NK-92 (cell line): ENCODE data around the gene SMIM29.
"Not testable (repeated sequence)": the region's sequence is repeated elsewhere in the genome, so short reads cannot be mapped to it uniquely, and the experiment has no call there.

Experiments used
- DNase-seq: peaks from one replicate; lab custom pipeline; 2025; ENCODE audit not compliant: unreplicated experiment; lab: John Stamatoyannopoulos, UW

Gene SMIM29

DNA sequence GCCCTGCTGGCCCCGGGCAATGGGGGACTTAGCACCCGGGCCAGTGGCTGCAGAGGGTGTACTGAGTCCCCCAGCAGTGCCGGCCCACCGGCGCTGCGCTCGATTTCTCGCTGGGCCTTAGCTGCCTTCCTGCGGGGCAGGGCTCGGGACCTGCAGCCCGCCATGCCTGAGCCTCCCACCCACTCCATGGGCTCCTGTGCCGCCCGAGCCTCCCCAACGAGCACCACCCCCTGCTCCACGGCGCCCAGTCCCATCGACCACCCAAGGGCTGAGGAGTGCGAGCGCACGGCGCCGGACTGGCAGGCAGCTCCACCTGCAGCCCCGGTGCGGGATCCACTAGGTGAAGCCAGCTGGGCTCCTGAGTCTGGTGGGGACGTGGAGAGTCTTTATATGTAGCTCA, 20.3 kb upstream of the SMIM29 start:
- not testable (repeated sequence) for DNase-seq

DNA sequence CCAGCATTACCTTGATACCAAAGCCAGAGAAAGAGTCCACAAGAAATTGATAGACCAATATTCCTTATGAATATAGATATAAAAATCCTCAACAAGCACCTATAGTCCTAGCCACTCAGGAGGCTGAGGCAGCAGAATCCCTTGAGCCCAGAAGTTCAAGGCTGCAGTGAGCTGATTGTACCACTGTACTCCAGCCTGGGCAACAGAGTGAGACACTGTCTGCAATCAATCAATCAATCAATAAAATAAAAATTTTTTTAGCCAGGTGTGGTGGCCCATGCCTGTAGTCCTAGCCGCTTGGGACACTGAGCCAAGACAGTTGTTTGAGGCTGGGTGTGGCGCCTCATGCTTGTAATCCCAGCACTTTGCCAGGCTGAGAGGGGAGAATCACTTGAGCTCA, 18.9 kb upstream of the SMIM29 start:
- DNase-seq: no peak

DNA sequence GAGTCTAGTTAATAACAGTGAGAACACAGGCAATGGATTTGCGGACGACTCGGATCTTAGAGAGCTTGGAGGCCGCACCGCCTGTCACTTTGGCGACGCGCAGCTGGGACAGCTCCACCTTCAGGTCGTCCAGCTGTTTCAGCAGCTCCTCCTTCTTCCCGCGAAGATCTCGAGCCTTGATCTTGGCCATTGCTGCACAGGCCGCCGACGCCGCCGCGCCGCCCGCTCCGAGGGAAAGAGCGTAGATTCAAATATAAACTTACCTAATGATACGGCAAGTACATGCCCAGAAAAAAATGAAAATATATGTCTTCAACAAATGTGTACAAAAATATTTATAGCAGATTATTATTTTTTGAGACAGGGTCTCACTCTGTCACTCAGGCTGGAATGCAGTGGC, 14.7 kb upstream of the SMIM29 start:
- not testable (repeated sequence) for DNase-seq

DNA sequence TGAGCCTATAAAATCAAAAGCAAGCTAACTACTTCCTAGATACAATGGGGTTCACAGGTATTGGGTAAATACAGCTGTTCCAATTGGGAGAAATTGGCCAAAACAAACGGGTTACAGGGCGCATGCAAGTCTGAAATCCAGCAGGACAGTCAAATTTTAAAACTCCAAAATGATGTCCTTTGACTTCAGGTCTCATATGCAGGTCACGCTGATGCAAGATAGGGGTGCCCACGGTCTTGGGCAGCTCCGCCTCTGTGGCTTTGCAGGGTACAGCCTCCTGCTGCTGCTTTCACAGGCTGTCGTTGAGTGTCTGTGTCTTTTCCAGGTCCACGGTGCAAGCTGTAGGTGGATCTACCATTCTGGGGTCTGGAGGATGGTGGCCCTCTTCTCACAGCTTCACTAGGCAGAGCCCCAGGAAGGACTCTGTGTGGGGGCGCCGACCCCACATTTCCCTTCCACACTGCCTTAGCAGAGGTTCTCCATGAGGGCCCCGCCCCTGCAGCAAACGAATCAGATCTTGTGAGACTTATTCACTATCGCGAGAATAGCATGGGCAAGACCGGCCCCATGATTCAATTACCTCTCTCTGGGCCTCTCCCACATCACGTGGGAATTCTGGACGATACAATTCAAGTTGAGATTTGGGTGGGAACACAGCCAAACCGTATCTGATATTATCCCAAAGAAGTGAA, 11.9 kb upstream of the SMIM29 start:
- no peak for DNase-seq

DNA sequence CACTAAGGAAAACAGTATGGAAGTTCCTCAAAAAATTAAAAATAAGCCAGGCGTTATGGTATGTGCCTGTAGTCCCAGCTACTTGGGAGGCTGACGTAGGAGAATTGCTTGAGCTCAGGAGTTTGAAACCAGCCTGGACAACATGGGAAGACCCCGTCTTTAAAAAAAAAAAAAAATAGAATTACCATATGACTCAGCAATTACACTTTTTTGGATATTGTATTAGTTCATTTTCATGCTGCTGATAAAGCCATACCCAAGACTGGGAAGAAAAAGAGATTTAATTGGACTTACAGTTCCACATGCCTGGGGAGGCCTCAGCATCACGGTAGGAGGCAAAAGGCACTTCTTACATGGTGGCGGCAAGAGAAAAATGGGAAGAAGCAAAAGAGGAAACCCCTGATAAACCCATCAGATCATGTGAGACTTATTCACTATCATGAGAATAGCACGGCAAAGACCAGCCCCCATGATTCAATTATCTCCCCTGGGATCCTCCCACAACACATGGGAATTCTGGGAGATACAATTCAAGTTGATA, 10.8 kb upstream of the SMIM29 start:
- no peak for DNase-seq

DNA sequence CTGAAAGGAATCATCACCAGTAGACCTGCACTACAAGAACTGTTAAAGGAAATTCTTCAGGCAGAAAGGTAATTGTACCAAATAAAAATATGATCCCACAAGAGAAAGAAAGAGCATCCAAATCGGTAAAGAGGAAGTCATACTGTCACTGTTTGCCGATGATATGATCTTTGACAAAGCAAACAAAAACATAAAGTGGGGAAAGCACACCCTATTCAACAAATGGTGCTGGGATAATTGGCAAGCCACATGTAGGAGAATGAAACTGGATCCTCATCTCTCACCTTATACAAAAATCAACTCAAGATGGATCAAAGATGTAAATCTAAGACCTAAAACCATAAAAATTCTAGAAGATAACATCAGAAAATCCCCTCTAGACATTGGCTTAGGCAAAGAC, 3.6 kb upstream of the SMIM29 start:
- not testable (repeated sequence) for DNase-seq

DNA sequence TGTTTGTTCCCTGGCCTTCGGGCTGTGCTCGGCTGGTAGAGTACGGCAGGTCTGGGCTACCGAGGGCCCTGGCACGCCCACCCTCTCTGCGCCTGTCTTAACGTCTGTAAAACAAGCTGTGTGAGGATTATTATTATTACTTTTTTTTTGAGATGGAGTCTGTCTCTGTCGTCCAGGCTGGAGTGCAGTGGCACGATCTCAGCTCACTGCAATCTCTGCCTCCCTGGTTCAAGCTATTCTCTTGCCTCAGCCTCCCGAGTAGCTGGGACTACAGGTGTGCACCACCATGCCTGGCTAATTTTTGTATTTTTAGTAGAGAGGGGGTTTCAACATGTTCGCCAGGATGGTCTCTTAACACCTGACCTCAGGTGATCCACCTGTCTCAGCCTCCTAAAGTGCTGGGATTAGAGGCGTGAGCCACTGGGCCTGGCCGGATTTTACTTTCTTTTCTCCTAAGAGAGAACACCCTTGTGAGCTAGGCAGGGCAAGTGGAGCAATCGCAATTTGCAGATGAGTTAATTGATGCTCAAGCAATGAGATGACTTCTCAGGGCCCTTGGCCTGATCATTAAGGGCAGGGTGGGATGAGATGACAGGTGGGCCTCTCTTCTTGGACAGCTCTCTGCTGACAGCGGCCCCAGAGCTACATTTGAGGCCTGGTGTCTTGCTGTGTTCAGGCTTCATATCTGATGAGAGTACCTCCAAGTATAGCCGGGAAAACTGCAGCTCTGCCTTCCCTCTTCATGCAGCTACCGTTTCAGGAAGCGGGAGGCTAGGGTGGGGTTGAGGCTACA, 859 bp upstream of the SMIM29 start:
- DNase-seq: no peak

DNA sequence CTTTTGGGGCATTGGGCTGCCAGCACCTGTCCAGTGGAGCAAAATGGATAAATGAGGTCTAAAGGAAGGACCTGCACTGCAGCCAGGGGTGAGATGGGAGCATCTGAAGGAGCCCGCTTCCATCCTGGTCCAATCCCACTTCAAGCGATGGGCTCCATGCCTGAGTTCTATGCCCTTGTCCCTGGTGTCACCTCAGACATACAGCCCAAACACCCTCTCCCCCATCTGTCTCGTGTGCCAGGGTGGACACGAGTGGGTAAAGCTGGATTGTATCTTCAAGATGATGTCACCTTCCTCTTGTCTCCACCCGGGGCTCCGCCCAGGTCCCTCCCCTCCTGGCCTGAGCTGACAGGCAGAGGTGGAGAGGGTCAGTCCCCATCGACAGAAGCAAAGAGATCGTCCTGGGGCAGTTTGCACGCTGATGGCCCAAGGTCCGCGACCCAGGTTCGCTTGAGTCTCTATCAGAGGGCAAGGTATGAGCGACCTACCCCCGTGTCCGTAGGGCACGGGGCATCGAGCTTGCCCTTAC, 544 bp downstream of the SMIM29 start:
- DNase-seq: no peak

DNA sequence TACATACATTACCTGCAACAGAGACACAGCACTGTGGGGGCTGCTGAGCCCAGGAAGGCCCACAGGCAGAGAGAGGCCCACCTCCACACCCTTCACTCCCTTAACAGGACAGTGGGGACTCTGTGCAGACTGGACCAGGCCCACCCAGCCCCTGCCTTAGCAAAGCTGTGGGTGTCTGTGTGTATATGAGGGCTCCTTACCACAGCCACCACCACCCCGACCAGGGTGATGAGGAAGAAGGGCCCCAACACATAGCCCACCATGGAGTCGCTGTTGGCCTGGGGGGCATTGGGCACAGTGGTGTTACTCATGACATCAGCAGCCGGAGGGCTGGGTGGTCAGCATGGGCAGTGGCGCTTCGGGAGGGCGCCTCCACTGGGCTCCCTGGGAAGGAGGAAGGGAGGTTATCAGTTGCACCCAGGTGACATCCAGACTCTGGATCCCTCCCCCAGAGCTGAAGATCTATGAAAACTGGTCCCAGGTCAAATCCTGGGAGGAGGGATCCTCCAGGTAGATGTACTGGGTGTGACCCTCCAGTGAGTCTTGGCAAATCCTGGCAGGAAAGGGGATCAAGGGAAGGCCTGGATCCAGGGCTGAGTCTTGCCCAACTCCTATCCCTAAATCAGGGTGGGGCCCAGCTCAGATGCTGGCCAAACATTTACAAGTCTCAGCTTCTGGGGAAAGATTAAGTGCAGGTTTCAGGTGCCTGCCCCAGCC, 1.2 kb downstream of the SMIM29 start:
- DNase-seq: no peak

DNA sequence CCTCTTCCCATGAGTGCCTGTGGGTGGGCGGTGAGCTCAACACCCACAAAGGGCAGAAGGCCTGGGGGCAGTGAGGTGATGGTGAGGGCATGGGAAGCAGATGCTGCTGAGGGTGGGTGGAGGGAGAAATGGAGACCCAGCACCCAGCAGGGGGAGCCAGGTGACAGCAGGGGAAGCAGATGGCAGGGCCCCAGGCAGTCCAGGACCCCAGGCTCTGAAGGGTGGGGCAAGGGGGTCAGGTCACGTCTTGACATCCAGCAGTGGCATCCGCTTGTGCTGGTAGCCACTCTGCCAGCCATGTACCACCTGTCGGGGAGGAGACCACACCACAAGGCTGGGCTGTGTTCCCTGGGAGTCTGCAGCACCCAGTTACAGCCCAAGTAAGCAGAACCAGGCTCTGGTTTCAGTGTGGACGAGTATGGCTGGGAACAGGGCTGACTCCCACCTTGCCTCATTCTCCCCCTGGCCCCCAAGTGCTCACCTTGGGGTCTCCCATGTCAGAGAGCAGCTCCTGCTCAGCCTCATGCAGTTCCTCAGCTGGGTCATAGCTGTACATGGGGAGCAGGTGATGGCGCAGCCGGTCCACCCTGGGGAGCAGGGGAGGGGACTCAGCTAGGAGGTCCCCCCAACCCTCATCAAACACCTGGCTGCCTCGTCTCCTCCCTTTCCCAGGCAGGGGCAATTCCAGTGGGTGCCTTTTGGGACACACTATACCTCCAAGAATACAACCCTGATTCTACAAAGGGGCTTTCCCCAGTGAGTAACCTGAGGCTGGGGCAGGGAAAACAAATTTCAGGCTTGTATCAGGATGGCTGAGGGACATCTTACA, 2.0 kb downstream of the SMIM29 start:
- no peak for DNase-seq

DNA sequence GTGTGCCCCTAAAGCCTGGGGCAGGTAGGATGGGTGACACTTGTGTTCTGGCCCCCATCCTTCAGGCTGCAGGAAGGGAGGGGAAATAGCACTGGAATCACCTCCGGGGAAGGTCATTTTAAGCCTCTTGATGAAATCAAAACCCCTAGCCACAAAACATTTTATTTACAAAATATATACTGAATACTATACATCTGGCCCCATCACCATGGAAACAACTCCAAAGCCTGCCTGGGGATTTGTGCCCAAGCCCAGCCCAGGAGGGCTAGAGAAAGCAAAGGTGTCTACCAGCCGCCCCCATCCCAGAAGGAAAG, 2.6 kb downstream of the SMIM29 start:
- DNase-seq: no peak

DNA sequence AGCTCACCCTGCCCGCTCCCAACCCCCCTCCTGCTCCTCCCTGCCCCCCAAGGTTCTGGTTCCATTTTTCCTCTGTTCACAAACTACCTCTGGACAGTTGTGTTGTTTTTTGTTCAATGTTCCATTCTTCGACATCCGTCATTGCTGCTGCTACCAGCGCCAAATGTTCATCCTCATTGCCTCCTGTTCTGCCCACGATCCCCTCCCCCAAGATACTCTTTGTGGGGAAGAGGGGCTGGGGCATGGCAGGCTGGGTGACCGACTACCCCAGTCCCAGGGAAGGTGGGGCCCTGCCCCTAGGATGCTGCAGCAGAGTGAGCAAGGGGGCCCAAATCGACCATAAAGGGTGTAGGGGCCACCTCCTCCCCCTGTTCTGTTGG, 3.1 kb downstream of the SMIM29 start:
- DNase-seq: not testable (repeated sequence)

DNA sequence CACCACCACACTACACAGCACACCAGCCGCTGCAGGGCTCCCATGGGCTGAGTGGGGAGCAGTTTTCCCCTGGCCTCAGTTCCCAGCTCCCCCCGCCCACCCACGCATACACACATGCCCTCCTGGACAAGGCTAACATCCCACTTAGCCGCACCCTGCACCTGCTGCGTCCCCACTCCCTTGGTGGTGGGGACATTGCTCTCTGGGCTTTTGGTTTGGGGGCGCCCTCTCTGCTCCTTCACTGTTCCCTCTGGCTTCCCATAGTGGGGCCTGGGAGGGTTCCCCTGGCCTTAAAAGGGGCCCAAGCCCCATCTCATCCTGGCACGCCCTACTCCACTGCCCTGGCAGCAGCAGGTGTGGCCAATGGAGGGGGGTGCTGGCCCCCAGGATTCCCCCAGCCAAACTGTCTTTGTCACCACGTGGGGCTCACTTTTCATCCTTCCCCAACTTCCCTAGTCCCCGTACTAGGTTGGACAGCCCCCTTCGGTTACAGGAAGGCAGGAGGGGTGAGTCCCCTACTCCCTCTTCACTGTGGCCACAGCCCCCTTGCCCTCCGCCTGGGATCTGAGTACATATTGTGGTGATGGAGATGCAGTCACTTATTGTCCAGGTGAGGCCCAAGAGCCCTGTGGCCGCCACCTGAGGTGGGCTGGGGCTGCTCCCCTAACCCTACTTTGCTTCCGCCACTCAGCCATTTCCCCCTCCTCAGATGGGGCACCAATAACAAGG, 3.6 kb downstream of the SMIM29 start:
- not testable (repeated sequence) for DNase-seq

DNA sequence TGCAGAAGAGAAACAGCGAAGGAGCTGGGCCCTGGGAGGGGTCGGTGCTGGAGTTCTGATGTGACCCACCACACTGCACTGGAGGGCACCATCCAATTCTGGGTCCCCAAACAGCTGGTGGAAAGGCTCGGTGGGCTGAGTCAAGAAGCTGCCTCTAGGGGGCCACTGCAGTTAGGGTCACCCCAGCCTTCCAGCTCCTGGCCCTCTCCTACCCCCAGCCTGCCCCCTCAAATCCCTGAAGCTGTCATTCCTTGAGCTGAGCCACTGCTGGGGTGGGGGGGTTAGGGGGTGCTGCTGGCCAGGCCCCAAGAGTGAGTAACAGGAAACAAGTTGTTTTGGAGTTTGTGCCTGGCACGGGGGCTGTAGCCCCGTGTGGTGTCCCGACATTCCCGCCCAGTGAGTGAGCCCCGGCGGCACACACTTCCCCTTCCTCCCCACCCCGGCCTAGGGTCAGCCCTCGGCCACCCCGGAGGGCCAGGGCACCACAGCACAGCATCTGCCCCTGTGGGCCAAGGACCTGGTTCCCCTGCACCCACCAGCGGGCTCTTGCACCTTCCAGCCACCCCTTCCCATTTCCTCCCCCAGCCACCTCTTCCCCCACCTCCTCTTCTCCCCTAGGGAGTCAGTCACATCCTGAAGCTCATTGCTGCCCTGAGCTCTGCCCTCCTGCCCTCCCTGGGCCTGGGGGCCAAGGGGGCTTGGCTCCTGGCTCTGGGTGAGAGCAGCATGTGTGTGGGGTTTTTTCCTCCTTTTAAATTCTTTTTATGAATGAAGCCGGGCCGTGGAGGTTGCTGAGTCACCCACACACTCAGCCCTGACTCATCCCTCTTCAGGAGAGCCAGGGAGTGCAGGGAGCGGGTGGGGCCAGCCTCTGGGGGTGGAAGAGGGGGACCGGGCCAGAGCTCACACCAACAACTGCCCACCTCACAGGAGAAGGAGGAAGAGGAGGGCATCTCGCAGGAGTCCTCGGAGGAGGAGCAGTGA, 4.6 kb downstream of the SMIM29 start:
- DNase-seq: no peak

DNA sequence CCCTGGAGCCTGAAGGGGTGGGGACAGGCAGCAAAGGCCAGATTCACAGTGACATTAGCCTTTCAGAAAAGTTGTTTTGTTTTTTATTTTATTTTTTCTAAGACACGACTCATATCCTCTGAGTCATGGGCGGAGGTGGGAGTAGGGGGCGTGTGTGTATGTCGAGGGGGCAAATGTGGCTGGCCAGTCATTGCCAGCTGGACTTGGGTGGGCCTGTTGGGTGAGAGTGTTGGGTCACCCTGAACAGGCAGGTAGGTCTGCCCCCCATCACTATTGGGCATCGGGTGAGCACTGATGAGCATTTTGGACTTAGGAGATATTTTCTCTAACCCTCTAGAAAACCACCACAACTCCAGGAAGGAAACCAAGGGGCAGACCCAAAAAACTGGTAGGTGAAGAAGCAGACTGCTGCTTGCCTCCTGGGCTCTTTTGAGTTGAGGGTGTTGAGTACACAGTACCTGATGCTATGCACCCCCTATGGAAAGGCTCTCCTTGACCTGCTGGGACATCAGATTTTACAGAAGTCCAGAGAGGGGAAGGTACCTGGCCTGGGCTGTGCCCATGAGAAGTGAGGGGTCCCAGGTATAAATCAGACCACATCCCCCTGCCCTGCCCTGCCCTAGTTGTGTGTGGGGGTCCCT, 5.6 kb downstream of the SMIM29 start:
- no peak for DNase-seq

DNA sequence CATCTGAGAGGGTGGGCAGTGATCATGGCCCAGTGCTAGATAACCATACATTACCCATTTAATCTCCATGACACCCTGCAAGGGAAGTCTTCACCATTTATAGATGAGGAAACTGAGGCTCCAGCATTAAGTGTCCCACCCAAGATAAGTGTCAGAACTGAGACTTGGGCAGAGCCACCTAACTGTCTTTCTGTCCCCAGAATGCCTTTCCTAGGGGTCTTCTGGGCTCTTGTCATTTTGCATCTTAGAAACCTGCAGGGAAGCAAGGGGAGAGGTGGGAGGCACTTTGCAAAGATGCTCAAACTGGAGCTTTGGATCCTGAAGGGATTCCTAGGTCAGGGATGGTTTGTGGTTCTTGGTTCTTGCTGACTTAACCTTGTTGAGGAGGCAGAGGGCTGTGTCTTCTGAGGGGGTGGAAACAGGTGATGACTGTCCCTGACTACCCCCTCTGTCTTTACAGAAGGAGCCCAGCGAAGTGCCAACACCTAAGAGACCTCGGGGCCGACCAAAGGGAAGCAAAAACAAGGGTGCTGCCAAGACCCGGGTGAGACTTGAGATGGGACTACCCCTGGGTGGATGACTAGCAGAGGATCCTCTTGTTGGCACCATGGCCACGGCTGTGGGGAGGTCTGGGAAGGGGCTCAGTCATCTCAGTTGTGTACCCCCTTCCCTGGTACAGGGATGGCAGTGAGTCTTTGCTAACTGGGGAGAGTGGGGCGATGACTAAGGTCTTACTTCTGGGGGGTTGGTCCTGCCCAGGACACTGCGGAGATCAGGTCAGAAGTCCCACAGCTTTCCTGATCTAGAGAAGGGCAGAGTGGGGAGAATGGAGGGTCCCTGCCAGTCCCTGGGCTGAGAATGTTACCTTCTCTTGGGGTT, 6.3 kb downstream of the SMIM29 start:
- no peak for DNase-seq
